GM18858 (cell line): ENCODE results near the gene GPR176.
A peak's percentile ranks its signal among the peaks of the same experiment; 100 is the strongest.

Source experiments
- ATAC-seq: cut with Tn5 transposase; IDR thresholded peaks from one replicate; pipeline ENCODE4 v1.9.1; 2021; ENCODE audit not compliant: unreplicated experiment

Gene GPR176

GRCh38 chr15:39786447-39787056 lies 133.5 kb downstream of the GPR176 start:
- no peak for ATAC-seq

DNA sequence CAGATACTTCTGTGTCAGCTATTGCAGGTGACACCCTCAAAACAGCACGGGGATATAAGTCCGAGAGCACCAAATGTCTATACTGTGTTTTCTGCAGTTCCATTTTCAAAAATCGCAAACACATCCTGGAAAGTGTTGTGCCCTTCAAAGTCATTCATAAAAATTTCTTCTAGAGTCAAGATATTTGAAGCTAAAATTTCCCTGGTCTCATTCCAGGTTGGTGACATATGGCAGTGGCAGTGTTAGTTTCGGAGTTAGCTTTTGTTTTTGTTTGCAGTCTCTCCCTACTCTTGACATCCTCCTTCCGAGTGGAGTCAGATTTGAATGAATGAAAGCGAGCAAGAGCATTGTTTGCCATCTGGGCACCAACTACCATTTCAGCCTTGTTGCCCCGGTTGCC lies 134.2 kb downstream of the GPR176 start:
- no peak for ATAC-seq

GRCh38 chr15:39785139-39785538 lies 134.9 kb downstream of the GPR176 start:
- no peak for ATAC-seq

DNA sequence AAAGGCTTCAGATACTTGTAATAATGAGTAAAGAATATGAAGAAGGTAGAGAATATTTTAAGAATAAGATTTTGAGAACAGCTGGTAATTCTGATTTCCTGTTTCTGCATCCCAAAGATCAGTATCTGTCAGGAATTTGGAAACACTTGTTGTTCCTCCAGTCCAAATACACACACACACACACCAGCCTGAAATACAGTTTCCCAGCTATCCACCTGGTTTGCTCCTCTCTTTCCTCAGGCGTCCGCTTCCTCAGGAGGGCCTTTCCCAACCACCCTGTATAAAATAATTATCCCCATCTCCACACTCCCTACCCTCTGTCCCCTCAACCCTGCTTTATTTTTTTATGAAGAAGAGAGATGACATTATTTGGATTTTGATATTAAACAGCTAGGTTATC lies 135.4 kb downstream of the GPR176 start:
- no peak for ATAC-seq

- no peak for ATAC-seq
Measured at GRCh38 chr15:39784125-39784524, 135.9 kb downstream of the GPR176 start.

DNA sequence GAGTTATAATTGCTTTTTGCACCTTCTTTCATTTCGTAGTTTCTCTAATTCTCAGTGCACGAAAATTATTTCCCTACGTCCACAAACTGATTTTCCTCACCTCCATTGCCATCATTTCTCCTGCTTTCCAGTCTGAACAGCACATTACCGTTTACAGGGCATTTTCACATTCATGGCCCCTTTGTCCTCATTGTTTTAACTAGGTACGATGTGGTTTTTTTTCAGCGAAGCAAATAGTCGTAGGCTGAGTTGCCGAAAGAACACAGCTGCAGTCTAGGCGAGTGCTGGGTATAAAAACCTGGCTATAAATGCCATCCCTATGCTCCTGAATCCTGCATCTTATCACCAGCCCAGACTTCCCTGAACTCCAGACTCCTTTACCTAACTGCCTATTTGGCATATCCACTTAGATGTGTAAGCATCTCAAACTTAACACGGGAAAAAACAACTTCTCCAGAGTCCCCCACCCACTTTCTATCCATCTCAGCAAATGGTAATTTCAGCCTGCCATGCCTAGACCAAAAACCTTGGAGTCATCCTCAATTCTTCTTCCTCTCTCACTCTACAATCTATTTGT lies 136.7 kb downstream of the GPR176 start:
- no peak for ATAC-seq

- peak; percentile 91 for ATAC-seq
Measured at GRCh38 chr15:39782441-39783138, 137.5 kb downstream of the GPR176 start, which contains the start of gene FSIP1. TSS of gene FSIP1 (minus strand) at chr15:39782841. CDS start at chr15:39776524, 6,317 bp downstream.

- ATAC-seq, result no peak
Measured at GRCh38 chr15:39781967-39782302, 138.1 kb downstream of the GPR176 start.

GRCh38 chr15:39781147-39781966 lies 138.7 kb downstream of the GPR176 start:
- ATAC-seq, result no peak

GRCh38 chr15:39778021-39778420 lies 142.0 kb downstream of the GPR176 start:
- no peak for ATAC-seq

- ATAC-seq, result no peak
Measured at GRCh38 chr15:39777496-39777895, 142.6 kb downstream of the GPR176 start.

DNA sequence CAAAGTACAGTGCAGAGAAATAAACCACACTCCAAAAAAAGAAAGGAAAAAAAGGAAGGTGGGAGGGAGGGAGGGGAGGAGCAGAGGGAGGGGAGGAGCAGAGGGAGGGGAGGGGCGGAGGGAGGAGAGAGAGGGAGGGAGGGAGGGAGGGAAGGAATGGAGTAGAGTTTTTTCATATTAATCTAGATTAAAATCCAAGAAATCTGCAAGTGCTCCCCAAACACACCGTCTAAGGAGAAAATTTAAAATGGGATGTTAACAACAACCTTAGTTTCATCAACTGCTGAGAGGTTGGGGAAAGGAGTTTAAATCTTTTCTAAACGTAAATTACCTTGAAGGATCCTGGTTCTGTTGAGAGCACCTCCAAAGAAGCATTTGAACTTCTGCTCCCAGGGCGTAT lies 144.0 kb downstream of the GPR176 start:
- ATAC-seq, result no peak

DNA sequence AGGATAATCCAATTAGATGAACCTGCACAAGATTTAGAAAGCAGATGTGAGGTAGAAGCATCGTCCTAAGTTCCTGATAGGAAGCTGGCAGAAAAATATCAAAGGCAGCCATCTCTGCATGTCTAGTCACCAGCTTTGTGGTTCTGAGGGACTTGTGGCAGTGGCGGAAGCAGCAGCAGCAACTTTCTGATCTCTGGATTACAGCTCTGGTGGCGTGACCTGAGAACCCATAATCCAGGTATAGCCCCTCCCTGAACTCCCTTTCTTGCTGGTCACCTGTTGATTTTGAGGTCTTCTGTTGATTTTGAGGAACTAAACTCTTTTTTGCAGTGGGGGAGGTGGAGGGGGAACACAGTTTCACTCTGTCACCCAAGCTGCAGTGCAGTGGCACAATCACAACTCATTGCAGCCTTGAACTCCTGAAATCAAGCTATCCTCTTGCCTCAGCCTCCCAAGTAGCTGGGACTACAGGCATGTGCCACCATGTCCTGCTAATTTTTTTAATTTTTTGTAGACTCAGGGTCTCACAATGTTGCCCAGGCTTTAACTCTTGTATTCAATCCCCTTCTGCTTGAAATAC lies 145.3 kb downstream of the GPR176 start:
- no peak for ATAC-seq

DNA sequence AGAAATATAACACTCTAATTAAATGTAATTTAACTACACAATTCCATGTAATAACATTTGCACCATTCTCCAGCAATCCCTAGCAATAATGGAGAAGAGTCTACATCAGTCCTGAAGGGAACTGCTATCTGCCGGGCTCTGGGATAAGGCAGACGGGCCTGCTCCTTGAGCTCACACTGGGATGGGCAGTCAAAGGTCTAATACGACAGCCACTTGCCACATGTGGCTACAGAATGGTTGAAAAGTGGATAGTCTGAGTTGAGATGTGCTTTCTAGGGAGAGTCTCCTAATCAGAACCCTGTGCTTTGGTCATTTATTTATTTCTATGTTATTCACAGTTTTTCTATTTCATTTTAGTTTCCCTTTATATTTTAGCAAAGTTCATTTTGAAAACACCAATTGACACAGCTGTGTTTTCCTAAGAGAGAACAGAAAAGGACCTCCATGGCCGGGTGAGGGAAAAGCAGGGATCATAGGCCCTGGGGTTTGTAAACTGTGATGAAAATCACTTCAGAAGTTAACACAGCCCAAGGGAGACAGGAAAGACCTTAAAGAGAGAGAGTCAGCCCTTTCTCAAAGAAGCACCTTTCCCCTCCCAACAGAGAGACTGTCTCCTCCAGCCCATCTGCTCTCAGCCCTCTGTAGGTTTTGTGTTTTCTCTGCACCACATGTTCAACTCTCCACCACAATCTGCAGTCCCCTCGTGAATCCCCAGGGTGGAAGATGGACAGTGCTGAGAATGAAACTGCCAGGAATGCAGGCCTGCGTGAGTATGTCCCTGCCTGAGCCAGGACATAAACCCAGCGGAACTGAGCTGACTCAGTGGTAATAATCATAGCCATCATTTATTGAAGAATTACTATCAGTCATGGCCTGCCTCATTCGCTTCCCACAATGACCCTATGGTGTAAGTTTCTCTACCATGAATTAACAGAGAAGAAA lies 149.0 kb downstream of the GPR176 start:
- no peak for ATAC-seq

DNA sequence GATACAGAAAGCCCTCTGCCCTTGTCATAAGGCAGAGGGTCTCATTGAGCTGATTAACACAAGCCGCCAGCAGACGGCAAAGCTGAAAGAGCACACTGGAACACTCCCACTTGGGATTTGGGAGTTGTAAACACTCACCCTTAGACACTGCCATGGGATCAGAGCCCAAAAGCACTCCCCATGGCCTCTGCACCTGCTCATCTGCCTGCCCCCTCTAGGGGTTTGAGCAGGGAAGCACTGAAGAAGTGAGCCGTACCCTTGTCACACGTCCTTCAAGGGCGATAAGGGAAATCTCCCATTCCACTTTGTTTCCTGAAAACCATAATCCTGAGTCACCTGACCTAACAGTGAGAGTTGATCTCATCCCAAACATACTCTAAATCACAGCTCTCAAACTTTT lies 152.1 kb downstream of the GPR176 start:
- ATAC-seq, result no peak

DNA sequence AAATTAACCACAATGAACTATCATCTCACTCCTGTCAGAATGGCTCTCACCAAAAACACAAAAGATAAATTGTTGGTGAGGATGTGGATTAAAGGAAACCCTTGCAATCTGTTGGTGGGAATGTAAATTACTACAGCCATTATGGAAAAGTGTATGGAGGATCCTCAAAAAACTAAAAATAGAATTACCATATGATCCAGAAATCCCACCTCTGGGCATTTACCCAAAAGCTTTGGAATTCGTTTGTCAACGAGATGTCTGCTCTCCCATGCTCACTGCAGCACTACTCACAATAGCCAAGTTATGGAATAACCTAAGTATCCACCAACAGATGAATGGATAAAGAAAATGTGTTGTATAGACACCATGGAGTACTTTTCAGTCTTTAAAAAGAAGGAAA lies 159.1 kb downstream of the GPR176 start:
- no peak for ATAC-seq

DNA sequence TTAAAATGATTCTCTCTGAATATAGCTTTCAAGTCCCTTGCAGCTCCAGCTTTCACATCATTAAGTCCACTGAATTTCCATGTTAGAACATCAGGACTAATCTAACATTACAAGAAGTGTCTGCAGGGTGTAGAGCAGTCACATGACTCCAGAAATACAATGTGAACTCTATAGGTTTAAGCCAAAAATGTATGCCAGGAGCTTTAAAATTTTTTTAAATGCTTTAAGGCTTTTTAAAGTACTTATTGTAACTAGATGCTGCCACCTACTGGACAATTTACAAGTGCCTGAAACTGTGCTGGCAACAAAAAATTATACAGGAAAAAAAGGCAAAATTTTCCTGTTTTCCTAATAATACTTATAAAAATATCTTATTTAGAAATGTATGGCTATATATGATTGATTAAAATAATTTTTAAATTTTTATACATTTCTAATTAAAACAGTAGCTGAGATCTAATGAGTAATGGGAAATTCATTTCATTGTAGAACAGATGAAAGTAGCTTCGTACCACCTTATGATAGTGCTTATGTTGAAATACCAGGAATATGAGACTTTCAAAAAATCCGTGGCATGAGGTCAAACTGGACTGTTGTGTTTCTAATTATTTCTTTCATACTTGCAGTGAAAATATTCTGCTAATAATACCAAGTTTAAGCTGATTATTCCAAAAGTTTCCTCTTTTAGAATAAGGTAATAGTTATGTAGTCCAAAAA lies 163.1 kb downstream of the GPR176 start:
- no peak for ATAC-seq

DNA sequence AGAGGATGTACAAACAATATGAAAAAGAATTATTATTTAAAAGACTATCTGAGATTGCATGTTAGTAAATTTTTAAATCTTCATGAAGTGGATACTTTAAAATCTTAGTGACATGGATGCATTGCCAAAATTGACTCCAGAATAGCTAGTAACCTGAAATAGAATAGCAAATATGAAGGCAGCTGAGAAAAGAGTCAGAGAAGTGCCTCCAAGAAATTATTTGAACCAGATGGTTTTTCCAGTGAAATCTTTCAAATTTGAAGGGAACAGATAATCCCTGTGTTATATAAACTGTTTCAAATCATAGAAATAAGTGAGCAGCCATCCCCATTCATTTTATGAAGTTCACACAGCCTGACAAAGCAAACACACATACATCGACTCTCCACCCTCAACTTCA lies 167.1 kb downstream of the GPR176 start:
- ATAC-seq, result no peak

GRCh38 chr15:39752246-39752645 lies 167.8 kb downstream of the GPR176 start:
- ATAC-seq, result no peak
